Head of caudate nucleus (tissue), 42 donors: Measurements from ENCODE around the gene MYO1F.
A peak's percentile ranks its signal among the peaks of the same experiment; 100 is the strongest.
"Not testable (repeated sequence)": the region's sequence is repeated elsewhere in the genome, so short reads cannot be mapped to it uniquely, and the experiment has no call there.

ENCODE experiments used
- DNase-seq, 42 donors: peaks; one replicate each; pipeline versions ENCODE4 v3.0.0 to v3.0.0-alpha.2; 2020 to 2021; ENCODE audit warnings: mixed read lengths in 7 of 42
- intact Hi-C: fragments of 100-400 bp; cut with DNase I; formaldehyde crosslinking; loops from one replicate; pipeline ENCODE4 v1.15.0; 2022

Gene MYO1F

GRCh38 chr19:8605514-8605913, 28.3 kb upstream of the MYO1F start:
- DNase-seq = no peak
- intact Hi-C loops = no loop called here

DNA sequence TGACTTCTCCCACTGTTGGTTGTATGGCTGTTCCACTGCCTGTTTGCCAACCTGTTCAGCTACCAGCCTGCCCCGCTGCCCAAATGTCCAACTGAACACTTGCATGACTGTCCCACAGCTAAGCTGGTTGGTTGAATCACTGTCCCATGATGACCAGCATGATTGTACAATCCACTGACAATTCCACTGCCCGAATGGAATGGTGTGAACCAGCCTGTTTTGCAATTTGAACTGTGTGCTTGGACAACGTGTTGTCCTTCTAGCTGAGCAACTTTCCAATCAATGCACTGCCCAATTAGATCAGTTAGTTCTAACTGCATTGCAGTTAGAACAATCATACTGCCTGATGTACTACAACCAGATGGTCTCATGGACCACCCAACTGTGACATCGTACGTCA, 24.6 kb upstream of the MYO1F start:
- no peak for DNase-seq
- intact Hi-C loops = no loop called here

GRCh38 chr19:8600816-8601215, 23.6 kb upstream of the MYO1F start:
- no peak for DNase-seq
- intact Hi-C loops = no loop called here

- intact Hi-C loops = no loop called here
These were observed 22.8 kb upstream of the MYO1F start for GRCh38 chr19:8600064-8600463.

DNA sequence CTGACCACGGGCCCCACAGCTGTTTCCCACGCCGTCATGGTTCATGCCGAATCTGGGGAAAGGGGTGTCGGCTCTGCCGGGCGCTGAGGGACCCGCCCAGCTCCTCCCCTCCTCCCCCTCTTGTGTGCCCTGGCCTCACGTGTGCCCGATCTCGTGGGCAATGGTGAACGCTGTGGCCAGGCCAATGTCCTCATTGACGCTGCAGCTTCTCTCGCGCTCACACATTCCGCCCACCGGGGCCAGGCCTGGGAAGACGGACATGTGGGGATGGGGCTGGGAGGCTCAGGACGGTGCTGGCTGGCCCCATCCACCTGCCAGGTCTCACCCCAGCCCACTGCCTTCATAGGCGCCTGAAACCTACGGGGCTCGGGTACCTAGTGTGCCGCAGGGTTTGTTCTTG, 18.9 kb upstream of the MYO1F start:
- intact Hi-C loops = no loop called here
- DNase-seq = no peak

More at GRCh38 chr19:8600064-8600463, 22.8 kb upstream of the MYO1F start:
- no peak for DNase-seq

- intact Hi-C loops = no loop called here
- DNase-seq = no peak
These were observed 18.4 kb upstream of the MYO1F start for GRCh38 chr19:8595651-8596050.

DNA sequence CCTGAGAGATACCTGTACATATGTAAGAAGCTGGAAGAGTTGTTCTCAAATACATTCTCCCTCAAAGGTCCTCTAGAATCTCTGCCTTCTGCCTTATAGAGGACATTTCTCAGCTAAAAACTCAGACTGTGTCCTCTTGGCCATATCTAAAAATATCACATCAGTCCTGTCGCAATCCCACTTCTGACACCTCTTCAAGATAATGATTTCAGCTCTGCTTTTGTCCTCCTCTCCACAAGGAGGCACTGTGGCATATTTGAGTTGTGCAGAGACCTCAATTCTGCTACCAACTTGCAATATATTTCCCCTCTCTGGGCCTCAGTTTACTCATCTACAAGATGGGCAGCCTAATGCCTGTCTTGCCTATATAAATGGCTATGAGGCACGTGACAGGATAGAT, 16.7 kb upstream of the MYO1F start:
- no peak for DNase-seq
- intact Hi-C loops = no loop called here

DNA sequence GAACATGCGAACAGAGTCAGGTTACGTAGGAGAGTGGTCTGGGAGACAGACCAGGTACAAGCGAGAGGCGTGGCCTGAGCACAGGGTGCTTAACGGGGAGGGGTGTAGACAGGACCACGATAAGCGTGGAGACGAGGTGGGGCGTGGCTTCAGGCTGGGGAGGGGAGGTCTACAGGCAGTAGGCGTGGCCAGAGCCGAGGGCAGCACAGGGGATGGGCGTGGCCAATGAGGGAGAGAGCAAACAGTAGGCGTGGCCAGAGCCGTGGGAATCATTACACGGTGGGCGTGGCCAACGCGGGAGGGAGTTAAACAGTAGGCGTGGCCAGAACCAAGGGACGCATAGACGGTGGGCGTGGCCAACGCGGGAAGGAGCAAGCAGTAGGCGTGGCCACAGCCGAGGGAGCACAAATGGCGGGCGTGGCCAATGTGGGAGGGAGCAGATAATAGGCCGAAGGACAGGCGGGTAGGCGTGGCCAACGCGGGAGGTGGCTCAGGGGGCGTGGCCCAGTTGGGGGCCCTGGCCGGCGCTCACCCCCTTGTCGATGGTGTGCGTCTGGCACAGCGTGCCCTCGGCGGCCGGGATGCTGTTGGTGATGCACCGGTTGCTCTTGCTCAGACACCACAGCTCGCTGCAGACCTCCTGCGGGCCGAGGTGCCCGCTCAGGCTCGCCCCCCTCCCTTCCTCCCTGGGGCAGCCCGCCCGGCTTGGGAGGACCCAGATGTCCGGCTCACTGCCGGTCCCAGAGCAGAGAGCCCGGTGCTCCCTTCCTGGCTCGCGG, 15.2 kb upstream of the MYO1F start:
- intact Hi-C loops = no loop called here
- peak; percentile 55 to 91 (median 79) for DNase-seq

DNA sequence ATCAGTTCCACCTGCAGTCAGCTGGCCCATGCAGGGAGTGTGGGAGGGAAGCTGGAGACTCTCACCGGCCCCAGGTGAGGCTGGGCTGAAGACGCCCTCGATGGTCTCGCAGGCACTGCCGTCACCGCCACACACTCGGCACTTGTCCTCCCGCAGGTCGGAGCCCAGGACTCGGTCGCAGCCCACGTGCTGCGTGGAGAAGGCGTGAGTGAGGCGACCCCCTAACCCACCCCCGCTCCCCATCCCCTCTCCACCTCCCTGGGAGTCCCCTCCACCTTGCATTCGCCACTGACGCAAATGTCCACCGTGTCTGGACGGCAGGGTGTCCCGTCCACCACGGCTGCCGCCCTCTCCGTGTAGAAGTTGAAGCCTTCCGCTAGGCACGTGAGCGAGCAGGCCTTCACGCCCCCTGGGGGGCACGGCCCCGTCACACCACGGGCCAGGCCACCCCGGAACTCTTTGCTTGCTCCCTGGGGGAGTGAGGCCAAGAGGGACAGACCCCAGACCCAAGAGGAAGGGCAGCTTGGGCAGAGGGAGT, 12.0 kb upstream of the MYO1F start:
- intact Hi-C loops = no loop called here
- DNase-seq = no peak

DNA sequence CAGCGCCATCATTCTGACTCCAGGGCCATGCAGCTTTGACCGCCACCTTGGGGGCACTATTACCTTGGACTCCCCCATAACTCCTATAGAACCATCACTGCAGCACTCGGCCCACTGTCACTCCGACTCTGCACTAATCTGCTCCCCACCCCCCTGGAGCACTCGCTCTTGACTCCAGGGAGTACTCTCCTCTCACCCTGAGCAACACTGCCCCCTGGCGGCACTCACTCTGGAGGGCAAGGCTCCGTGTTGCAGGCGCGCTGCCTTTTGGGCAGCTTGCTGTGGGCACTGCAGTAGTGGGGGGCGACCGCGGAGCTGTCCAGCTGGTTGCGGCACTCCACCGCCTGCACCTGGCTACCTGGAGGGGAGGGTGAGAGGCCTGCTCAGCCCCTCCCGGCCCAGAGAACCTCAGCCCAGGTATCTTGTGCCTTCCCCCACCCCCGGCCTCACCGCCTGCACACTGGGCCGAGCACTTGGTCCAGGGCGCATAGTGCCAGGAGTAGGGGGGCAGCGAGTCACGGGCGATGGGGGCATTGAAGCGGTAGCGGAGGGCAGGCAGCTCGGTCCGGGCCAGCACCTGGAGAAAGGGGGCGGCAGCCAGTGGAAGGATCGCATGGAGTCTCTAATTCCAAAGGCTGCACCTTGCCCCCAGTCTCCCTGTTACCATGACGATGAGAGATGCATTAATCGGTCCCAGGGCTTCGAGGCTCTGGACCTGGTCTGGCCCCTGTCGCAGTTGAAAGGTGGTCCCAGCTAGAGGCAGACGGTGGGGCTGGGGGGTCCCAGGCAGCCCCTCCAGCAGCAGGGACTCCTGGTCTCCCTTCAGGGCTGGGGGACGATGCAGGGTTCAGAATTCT, 8.9 kb upstream of the MYO1F start:
- intact Hi-C loops = no loop called here

DNA sequence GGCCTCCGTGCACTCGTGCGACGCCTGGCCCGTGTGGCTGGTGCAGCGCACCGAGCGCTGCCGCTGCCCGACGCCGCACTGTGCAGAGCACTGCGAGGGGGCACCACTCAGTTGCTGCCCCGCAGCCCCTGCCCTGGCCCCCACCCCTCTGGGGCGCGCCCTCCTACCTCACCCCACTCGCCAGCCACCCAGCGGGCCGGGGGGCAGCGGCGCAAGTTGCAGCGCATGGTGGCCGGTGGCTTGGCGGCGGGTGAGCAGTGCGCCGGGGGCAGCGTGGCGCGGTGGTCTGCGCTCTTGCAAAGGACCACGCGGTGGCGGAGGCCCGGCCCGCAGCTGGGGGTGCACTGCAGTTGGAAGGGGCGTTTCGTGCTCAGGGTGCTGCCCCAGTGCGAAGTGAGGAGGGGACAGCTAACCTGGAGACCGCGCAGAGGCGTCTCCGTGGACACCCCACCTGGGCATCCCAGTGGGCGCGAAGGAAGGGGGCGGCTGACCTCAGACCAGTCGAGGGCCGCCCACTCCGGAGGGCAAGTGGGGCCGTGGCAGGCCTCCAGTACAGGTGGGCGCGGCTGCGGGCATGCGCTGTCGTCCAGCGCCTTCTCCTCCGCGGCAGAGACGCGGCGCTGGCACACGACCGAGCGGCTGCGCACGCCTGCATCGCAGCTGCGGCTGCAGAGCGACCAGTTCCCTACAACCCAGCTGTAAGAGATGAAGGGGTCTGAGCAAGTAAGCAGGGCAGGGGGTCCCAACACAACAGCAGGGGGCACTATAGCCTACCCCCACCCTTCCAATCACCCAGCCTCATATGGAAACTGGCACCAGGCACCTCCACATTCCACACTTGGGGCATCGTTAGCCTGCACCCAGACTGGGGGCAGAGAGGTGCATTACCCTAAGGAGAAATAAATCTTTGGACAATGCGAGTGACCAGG, 8.0 kb upstream of the MYO1F start:
- DNase-seq = no peak
- intact Hi-C loops = no loop called here

More for the DNA sequence above, 8.9 kb upstream of the MYO1F start:
- DNase-seq = peak in 20 of 42 donors; percentile 15 to 70 (median 42)

DNA sequence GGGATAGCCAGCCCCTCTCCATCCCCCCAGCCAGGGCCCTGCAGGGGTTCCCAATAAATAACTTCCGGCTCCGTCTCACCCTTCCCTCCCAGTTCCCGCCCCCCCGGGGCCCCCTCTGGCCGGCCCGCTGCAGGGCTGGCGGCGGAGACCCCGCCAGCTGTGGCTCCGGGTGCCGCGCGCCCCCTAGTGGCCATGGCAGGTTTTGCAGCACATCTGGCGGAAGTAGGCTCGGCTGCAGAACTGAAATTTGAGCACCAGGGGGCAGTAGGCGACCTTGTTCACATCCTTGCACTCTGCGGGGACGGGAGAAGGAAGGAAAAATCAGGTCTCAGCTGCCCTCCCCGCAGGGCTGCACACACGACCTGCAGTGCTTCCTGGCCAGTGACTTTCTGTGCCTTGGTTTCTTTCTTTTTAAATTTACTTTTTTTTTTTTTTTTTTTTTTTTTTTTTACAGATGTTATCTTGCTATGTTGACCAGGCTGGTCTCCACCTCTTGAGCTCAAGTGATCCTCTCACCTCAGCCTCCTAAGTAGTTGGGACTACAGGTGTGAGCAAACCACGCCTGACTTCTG, 3.6 kb upstream of the MYO1F start:
- intact Hi-C loops = no loop called here
- DNase-seq = peak; percentile 39 to 86 (median 72)

DNA sequence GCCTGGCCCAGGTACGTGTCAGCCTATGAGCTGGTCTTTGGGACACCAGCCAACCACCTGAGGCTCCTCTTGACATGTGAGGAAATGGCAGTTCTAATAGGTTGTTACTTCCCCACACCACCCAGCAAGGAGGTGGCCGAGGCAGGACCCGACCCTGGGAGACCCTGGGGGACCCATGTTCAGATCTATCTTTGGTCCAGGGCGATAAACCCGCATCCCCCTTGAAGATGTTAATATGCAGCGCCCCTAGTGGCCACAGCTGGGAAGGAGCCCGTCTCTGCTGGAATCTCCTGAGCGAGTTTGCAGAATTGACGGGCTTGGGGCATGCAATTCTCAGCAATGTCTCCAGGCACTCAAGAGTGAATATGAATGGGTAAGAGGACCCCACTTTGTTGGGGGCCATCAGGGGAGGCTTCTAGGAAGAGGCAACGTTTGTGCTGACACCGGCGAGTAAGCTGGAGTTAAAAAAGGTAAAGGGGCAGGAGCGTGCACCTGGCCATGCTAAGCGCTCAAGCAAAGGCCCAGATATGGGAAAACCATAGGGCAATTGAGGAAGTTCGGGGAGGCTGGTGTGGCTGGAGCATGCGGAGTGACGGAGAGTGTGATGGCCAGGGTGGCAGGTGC, 1.5 kb upstream of the MYO1F start:
- peak; percentile 40 to 91 (median 80) for DNase-seq
- intact Hi-C loops = no loop called here

- intact Hi-C loops = no loop called here
- DNase-seq = no peak
These were observed 499 bp upstream of the MYO1F start for GRCh38 chr19:8577741-8578140.

DNA sequence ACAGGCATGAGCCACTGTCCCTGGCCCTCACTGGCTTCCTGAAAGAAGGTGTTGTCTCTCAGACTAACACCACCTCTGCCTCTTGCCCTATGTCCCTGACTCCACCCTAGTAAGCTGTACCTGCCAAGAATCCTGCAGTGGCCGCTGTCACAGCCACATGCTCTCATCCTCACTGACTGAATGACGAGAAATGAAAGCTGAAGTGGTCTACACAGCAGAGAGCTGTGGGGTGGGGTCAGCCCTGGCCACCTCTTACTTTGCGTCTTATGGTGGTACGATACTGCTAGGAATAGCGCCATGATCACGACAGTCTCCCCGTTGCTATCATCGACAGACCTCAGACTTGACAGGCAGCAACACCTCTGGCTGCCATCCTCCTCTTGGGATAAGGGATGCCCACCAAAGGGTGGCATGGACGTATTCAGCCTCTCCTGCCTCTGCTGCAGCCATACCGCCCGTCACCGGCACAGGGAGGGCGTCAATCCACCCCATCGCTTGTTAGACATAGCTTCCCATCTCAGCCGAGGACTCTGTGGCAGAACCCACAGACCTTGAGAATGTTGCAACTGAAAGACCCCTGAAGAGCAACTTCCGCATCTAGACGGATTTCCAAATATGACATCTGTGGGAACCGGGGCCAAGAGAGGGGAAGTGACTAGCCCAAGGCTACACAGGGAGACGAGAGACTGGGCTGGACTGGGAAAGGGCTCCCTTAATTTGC, 809 bp downstream of the MYO1F start:
- DNase-seq = peak in 4 of 42 donors; percentile 2 to 44 (median 17)
- intact Hi-C loops = no loop called here

- intact Hi-C loops = no loop called here
These were observed 1.7 kb downstream of the MYO1F start for GRCh38 chr19:8575467-8575997.

GRCh38 chr19:8574619-8574922, 2.7 kb downstream of the MYO1F start:
- intact Hi-C loops, DNase-seq: not testable (repeated sequence)

More at GRCh38 chr19:8575467-8575997, 1.7 kb downstream of the MYO1F start:
- peak in 5 of 42 donors; percentile 3 to 45 (median 22) for DNase-seq
